IPS DF 6.9 (cell line): ENCODE data around the gene PRSS16.
"Not testable (repeated sequence)": the region's sequence is repeated elsewhere in the genome, so short reads cannot be mapped to it uniquely, and the experiment has no call there.

ENCODE experiments used
- DNase-seq: peaks from one replicate; pipeline ENCODE4 v3.0.0-alpha.2; 2013; ENCODE audit warnings: low read depth, low spot score
- H3K27ac ChIP-seq: one replicate; pipeline ENCODE4 v1.5.1; 2013; ENCODE audit warnings: low read length, control low read depth
- H3K27me3 ChIP-seq: 2 replicates; pipeline ENCODE4 v1.6.1; 2013; ENCODE audit warnings: mild to moderate bottlenecking, low read length; ENCODE audit not compliant: control insufficient read depth, insufficient read depth
- H3K36me3 ChIP-seq: 2 replicates; pipeline ENCODE4 v1.6.1; 2013; ENCODE audit warnings: low read length; ENCODE audit not compliant: control insufficient read depth, insufficient read depth
- H3K4me1 ChIP-seq: 2 replicates; pipeline ENCODE4 v1.6.1; 2013; ENCODE audit warnings: low read length; ENCODE audit not compliant: control insufficient read depth, insufficient read depth
- H3K4me3 ChIP-seq: 2 replicates; pipeline ENCODE4 v1.5.1; 2013; ENCODE audit warnings: mild to moderate bottlenecking, low read length
- H3K9me3 ChIP-seq: 2 replicates; pipeline ENCODE4 v1.6.1; 2013; ENCODE audit warnings: low read length, inconsistent platforms; ENCODE audit not compliant: control insufficient read depth, insufficient read depth
- WGBS: extraction: QIAGEN DNeasy Blood & Tissue Kit; methylation state at CpG from one replicate; pipeline ENCODE4 v1.1.7; 2013; ENCODE audit warnings: mixed read lengths, missing lambda C conversion rate; ENCODE audit not compliant: insufficient read length, insufficient coverage; 5-methylcytosine and 5-hydroxymethylcytosine counted together

Gene PRSS16, protein sequence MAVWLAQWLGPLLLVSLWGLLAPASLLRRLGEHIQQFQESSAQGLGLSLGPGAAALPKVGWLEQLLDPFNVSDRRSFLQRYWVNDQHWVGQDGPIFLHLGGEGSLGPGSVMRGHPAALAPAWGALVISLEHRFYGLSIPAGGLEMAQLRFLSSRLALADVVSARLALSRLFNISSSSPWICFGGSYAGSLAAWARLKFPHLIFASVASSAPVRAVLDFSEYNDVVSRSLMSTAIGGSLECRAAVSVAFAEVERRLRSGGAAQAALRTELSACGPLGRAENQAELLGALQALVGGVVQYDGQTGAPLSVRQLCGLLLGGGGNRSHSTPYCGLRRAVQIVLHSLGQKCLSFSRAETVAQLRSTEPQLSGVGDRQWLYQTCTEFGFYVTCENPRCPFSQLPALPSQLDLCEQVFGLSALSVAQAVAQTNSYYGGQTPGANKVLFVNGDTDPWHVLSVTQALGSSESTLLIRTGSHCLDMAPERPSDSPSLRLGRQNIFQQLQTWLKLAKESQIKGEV

DNA sequence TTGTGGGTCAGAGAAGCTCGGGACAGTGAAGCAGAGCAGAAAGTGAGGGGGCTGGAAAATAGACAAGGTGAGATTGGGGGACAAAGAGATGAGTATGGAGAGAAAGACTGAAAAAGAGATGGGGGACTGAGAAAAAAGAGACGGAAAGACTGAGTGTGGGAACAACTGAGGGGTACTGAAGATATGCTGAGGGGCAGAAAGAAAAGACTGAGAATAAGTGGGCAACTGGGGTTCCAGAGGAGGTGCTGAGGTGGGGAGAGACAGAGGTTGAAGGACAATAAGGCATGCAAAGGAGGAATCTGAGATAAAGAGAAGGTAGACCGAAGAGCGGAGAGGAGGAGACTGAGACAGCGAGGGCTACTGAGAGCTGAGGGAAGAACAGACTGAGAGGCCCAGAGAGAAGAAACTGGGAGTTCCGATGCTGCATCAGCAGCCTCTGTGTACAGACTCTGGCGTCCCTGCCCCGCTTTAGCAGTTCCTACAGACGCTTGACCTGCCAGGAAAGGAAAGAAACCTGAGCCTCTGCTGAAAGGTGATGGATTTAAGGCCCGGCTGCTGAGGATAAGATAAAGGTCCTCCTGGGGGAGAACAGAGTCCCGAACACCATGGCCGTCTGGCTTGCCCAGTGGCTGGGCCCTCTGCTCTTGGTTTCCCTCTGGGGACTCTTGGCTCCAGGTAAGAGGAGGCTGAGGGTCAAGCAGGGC, at the start of gene PRSS16:
Gene PRSS16 (plus strand): TSS at position 569 of the 704 bp plus-strand sequence. CDS start 37 bp downstream, at position 606.
- DNase-seq, result no peak
- Histone ChIP-seq H3K27me3 (no peaks in the 10 kb centered on the region; the same call in 1 of the 2 replicates), H3K27ac (no peak within 1 kb of the TSS), H3K4me1 (peaks cover 2% of the 10 kb centered on the region), H3K9me3 (no peaks in the 10 kb centered on the region), H3K4me3 (no peak within 1 kb of the TSS), H3K36me3 (no peaks in the 10 kb centered on the region)
- no CpG with 5 or more reads among the region's 12 CpGs for WGBS

DNA sequence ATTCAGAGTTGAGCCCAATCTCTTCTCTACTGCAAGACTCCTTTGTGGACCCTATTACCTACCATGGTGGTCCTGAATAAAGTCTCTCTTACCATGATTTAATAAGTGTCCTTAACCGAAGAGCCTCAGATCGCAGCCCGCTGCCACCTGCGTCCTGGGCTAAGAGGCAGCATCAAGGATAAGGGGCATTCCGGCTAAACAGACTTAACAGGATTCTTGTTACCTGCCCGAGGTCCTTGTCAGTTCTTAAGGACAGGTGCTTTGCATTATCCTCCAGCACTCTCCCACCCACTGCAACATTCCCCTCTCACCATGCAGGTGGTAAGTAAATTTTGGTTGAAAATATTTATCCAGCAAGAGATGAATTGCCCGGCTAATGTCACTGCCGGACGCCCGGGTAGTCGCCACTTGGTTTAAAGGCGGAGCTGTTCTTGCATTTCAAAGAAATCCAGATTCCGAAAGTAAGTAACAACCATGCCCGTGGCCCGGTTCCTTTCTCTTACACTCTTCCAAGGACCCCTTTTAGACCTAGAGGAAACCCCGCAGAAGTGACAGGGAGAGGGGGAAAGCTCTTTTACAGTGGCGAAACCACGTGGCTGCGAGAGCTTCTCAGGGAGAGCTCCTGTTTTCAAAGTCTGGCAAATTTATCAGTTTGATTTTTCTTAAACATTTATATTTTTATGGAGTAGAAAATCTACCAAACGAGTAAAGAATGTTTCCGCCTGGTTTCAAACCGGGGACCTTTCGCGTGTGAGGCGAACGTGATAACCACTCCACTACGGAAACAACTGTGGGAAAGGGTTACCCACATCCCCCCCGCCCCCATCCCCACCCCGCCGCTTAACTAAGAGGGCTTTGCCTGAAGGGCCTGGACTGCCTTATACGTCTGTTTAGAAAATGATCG, 41.9 kb upstream of the PRSS16 start:
- H3K4me3 ChIP-seq, result peak overlapping the region; percentile 44; the same call in 1 of the 2 replicates
- no peaks in the 10 kb centered on the region for H3K9me3 ChIP-seq
- H3K27ac ChIP-seq, result no peak overlapping the region
- whole genome bisulfite sequencing, result no CpG with 5 or more reads among the region's 32 CpGs
- H3K27me3 ChIP-seq, result no peaks in the 10 kb centered on the region
- DNase-seq, result no peak
- no peaks in the 10 kb centered on the region for H3K36me3 ChIP-seq
- peaks cover 1% of the 10 kb centered on the region; the same call in 1 of the 2 replicates for H3K4me1 ChIP-seq

DNA sequence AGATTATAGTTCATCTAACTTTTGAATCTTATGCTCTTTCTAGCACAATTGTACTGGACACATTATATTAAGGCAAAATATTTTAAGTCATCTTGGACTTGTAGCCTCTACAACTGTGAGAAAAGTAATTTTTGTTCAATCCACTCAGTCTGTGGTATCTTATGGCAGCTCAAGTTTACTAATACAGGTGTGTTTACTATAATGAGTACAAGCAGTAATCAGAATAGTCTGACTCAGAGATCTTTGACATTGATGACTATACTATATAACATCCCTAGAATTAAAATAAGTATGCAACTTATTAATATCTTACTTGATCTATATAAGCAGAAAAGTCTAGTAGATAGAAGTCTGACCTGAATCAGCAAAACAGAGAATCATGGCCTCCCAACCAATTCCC, 40.7 kb upstream of the PRSS16 start:
- no peak for DNase-seq
- Histone ChIP-seq H3K27me3 (no peaks in the 10 kb centered on the region), H3K4me3 (no peak overlapping the region)

DNA sequence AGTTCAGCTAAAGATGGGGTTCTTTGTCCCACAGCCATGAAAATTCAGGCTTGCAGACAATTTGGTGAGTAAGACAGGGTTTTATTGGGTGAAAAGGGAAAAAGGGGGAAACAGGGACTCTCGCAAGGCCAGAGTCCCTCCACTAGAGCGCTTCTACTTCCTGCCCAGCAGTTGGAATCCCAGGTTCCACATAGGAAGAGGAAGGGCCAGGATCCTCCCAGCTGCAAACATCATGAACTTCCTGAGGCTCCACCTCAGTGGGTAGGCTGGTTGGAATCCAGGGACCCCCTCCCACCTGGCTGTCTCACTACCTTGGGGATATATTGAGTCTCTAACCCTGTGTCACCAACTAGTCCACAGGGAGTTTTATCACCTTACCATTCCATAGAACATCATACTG, 39.5 kb upstream of the PRSS16 start:
- Histone ChIP-seq H3K27me3 (no peaks in the 10 kb centered on the region), H3K4me3 (no peak overlapping the region), H3K4me1 (peaks cover 1% of the 10 kb centered on the region; the same call in 1 of the 2 replicates), H3K27ac (no peak overlapping the region), H3K36me3 (no peaks in the 10 kb centered on the region), H3K9me3 (no peaks in the 10 kb centered on the region)
- no CpG with 5 or more reads among the region's 2 CpGs for WGBS
- DNase-seq, result no peak

More for the DNA sequence above, 40.7 kb upstream of the PRSS16 start:
- Histone ChIP-seq H3K4me1 (peaks cover 1% of the 10 kb centered on the region; the same call in 1 of the 2 replicates), H3K9me3 (no peaks in the 10 kb centered on the region), H3K27ac (no peak overlapping the region), H3K36me3 (no peaks in the 10 kb centered on the region)

DNA sequence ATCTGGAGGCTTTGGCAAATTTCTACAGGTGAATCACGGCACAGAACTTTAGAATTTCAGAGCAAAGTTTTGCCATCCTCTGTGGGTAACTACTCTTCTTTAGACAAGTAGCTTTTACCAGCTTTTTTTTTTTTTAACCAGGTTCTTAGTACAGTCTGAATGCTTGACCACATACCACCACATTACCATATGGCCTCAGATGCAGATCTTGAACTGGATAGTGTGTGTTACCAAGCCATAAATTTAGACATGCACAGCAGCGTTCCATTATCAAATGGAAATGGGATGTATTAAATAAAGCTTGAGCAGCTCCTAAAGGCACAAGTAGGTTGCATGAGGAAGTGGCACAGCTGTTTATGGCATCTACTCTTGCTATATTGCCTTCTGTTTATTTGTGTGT, 38.3 kb upstream of the PRSS16 start:
- H3K4me3 ChIP-seq, result no peak overlapping the region; the same call in 1 of the 2 replicates
- no peak for DNase-seq

DNA sequence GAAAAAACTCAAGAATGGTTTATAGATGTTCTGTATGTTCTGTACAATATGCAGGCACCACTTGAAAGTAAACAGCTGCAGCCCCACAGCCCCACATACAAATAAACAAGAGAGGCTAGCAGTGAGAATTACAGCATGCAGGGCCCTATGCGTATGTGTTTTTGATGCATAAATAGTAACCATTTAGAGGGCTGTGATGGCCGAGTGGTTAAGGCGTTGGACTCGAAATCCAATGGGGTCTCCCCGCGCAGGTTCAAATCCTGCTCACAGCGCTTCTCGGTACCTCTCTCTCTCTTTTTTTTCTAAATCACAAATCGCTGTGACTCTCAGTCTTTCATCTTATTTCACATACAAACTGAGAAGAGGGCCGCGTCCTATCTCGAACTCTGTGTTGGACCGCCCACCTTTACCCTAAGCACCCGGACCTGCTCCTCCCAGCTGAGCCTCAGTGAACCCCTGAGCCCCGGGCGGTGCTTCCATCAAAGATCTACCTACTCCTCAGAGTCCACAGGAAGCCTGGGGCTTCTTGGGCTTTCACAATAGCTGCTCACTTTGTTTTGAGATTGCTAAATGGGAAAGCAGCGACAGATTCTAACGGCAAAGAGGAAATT, 37.7 kb upstream of the PRSS16 start:
- peaks cover 1% of the 10 kb centered on the region; the same call in 1 of the 2 replicates for H3K4me1 ChIP-seq
- H3K27ac ChIP-seq, result no peak overlapping the region
- no peak overlapping the region for H3K4me3 ChIP-seq
- H3K36me3 ChIP-seq, result no peaks in the 10 kb centered on the region
- H3K9me3 ChIP-seq, result no peaks in the 10 kb centered on the region
- no peaks in the 10 kb centered on the region for H3K27me3 ChIP-seq
- WGBS, result no CpG with 5 or more reads among the region's 18 CpGs
- DNase-seq, result no peak

More for the DNA sequence above, 38.3 kb upstream of the PRSS16 start:
- H3K36me3 ChIP-seq, result no peaks in the 10 kb centered on the region
- no CpG with 5 or more reads among the region's 2 CpGs for WGBS
- no peaks in the 10 kb centered on the region for H3K9me3 ChIP-seq
- no peaks in the 10 kb centered on the region for H3K27me3 ChIP-seq
- no peak overlapping the region for H3K27ac ChIP-seq
- H3K4me1 ChIP-seq, result peaks cover 1% of the 10 kb centered on the region; the same call in 1 of the 2 replicates

DNA sequence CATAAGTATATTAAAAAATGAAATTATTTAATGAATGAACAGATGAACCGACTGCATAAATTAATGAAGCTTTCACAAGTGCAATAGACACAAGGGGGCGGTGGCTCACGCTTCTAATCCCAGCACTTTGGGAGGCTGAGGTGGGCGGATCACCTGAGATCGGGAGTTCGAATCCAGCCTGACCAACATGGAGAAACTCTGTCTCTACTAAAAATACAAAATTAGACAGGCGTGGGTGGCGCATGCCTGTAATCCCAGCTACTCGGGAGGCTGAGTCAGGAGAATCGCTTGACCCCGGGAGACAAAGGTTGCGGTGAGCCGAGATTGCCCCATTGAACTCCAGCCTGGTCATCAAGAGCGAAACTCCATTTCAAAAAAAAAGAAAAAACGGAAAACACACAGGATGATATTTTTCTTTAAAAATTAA, 34.4 kb upstream of the PRSS16 start:
- not testable (repeated sequence) for H3K4me3 ChIP-seq, H3K27me3 ChIP-seq, H3K36me3 ChIP-seq, H3K4me1 ChIP-seq, H3K9me3 ChIP-seq, H3K27ac ChIP-seq, DNase-seq
- WGBS, result no CpG with 5 or more reads among the region's 15 CpGs

DNA sequence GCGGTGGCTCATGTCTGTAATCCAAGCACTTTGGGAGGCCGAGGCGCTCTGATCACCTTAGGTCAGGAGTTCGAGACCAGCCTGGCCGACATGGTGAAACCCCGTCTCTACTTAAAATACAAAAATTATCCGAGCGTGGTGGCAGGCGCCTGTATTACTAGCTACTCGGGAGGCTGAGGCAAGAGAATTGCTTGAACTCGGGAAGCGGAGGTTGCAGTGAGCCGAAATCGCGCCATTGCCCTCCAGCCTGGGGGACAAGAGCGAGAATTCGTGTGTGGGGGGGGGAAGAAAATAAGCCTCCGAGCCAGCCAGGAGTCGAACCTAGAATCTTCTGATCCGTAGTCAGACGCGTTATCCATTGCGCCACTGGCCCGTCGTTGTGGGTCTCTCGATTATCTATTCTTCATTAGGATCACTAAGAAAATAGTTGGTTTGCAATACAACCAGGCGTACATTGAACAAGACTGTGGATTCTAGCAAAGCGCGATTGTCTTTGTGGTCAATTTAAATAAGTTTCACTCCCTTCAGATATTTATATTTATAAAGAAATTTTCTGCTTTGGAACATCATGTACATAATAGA, 33.9 kb upstream of the PRSS16 start:
- peak overlapping the region; percentile 69; the same call in 1 of the 2 replicates for H3K4me3 ChIP-seq
- H3K27me3 ChIP-seq, result no peaks in the 10 kb centered on the region
- no peak for DNase-seq
- H3K4me1 ChIP-seq, result no peaks in the 10 kb centered on the region
- no peaks in the 10 kb centered on the region for H3K36me3 ChIP-seq
- WGBS, result no CpG with 5 or more reads among the region's 29 CpGs
- H3K9me3 ChIP-seq, result no peaks in the 10 kb centered on the region
- no peak overlapping the region for H3K27ac ChIP-seq

DNA sequence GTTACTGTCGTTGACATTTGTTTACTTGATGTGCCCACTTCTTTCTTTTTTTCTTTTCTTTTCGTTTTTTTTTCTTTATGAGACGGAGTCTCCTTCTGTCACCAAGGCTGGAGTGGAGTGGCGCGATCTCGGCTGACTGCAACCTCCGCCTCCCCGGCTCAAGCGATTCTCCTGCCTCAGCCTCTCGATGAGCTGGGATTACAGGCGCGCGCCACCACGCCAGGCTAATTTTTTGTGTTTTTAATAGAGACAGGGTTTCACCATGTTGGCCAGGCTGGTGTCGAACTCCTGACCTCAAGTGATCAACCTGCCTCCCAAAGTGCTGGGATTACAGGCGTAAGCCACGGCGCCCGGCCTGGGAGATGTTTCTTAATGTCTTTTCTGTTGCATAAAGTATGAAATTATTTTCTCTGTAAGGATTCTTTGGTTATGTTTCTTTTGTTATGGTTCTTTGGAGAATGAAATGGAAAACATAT, 33.3 kb upstream of the PRSS16 start:
- H3K27ac ChIP-seq, result no peak overlapping the region
- H3K9me3 ChIP-seq, result no peaks in the 10 kb centered on the region
- no peaks in the 10 kb centered on the region for H3K36me3 ChIP-seq
- no peaks in the 10 kb centered on the region for H3K4me1 ChIP-seq
- no peak for DNase-seq
- no CpG with 5 or more reads among the region's 19 CpGs for whole genome bisulfite sequencing
- peak overlapping the region; percentile 69; the same call in 1 of the 2 replicates for H3K4me3 ChIP-seq
- no peaks in the 10 kb centered on the region for H3K27me3 ChIP-seq
